OCI-LY1 (cell line): ENCODE results near the gene PSMD6.

Experiments
- EZH2 ChIP-seq: fragments of 200-600 bp; sonication (generic), shearing (Covaris generic); IDR thresholded peaks from 2 replicates; pipeline ENCODE4 v1.8.0; 2017; ENCODE audit warnings: borderline replicate concordance, mixed run types, mild to moderate bottlenecking, antibody characterized with exemption, low read length, moderate library complexity, mixed read lengths
- TF ChIP-seq, protein P1 (sequence below): fragments of 200-600 bp; sonication (generic), shearing (Covaris generic); IDR thresholded peaks from 2 replicates; pipeline ENCODE4 v1.5.1; 2017; ENCODE audit warnings: mild to moderate bottlenecking, antibody characterized with exemption, low read length, moderate library complexity, mixed read lengths

DNA sequence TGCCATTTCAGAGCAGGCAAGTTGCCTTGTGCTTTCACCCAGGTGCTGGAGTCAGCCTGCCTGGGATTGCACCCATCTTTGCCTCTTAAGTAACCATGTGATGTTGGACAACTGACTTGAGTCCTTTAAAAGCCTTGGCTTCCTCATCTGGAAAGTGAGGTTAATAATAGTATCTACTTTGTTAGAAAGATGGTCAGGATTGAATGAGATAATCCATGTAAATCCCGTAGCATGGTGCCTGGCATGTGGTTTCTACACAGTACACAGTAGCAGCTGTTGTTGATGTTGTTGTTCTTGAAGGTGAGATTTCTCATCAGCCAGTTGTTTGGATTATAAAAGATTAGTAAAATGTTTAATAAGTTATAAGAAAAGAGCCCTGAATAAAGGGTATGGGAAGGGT lies 48.8 kb downstream of the PSMD6 start:
- no peak for TF ChIP-seq EZH2
- TF ChIP-seq, protein P1, sequence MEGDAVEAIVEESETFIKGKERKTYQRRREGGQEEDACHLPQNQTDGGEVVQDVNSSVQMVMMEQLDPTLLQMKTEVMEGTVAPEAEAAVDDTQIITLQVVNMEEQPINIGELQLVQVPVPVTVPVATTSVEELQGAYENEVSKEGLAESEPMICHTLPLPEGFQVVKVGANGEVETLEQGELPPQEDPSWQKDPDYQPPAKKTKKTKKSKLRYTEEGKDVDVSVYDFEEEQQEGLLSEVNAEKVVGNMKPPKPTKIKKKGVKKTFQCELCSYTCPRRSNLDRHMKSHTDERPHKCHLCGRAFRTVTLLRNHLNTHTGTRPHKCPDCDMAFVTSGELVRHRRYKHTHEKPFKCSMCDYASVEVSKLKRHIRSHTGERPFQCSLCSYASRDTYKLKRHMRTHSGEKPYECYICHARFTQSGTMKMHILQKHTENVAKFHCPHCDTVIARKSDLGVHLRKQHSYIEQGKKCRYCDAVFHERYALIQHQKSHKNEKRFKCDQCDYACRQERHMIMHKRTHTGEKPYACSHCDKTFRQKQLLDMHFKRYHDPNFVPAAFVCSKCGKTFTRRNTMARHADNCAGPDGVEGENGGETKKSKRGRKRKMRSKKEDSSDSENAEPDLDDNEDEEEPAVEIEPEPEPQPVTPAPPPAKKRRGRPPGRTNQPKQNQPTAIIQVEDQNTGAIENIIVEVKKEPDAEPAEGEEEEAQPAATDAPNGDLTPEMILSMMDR: no peak
